Measurements from ENCODE around the gene MYO5B. TPM values are rescaled to one million over a fixed set of nuclear protein-coding genes. Genes with fewer than 3 reads are reported as not detected.

MYO5B gene
- total and polyA plus RNA-seq, 9 donors: 0.83 to 3.3 (median 1.3) TPM

- no peaks in the 10 kb centered on the region for H3K4me1 ChIP-seq (ENCODE audit: control insufficient read depth, insufficient read depth, low read length)
- no peak overlapping the region for H3K4me3 ChIP-seq (ENCODE audit: low read length)
- no peaks in the 10 kb centered on the region for H3K9me3 ChIP-seq (replicated peaks; ENCODE audit: control insufficient read depth, low read depth, low read length)
- 80% methylated on average over 3 of the region's 4 CpGs for WGBS (ENCODE audit: insufficient coverage)
- no peak for DNase-seq
- H3K27ac ChIP-seq (ENCODE audit: low read length): no peak overlapping the region
- peaks cover 2% of the 10 kb centered on the region for H3K27me3 ChIP-seq (ENCODE audit: control insufficient read depth, insufficient read depth, low read length)
- no peaks in the 10 kb centered on the region for H3K36me3 ChIP-seq (ENCODE audit: control insufficient read depth, insufficient read depth, low read length)
These were observed 61.4 kb downstream of the MYO5B start for GRCh38 chr18:50133526-50133925.

- H3K4me3 ChIP-seq (ENCODE audit: low read length): no peak overlapping the region
- no peaks in the 10 kb centered on the region for H3K4me1 ChIP-seq (ENCODE audit: control insufficient read depth, insufficient read depth, low read length)
- DNase-seq: no peak
- no peaks in the 10 kb centered on the region for H3K9me3 ChIP-seq (replicated peaks; ENCODE audit: control insufficient read depth, low read depth, low read length)
- H3K36me3 ChIP-seq (ENCODE audit: control insufficient read depth, insufficient read depth, low read length): no peaks in the 10 kb centered on the region
- H3K27me3 ChIP-seq (ENCODE audit: control insufficient read depth, insufficient read depth, low read length): peaks cover 2% of the 10 kb centered on the region
- no peak overlapping the region for H3K27ac ChIP-seq (ENCODE audit: low read length)
These were observed 63.4 kb downstream of the MYO5B start for GRCh38 chr18:50131591-50131990.

- Histone ChIP-seq H3K4me1 (ENCODE audit: control insufficient read depth, insufficient read depth, low read length) (no peaks in the 10 kb centered on the region), H3K27me3 (ENCODE audit: control insufficient read depth, insufficient read depth, low read length) (no peaks in the 10 kb centered on the region), H3K36me3 (ENCODE audit: control insufficient read depth, insufficient read depth, low read length) (no peaks in the 10 kb centered on the region), H3K9me3 (replicated peaks; ENCODE audit: control insufficient read depth, low read depth, low read length) (no peaks in the 10 kb centered on the region), H3K4me3 (ENCODE audit: low read length) (no peak overlapping the region), H3K27ac (ENCODE audit: low read length) (no peak overlapping the region)
- no peak for DNase-seq
- 77% methylated on average over 3 of the region's 15 CpGs for WGBS (ENCODE audit: insufficient coverage)
These were observed 66.3 kb downstream of the MYO5B start for GRCh38 chr18:50128506-50129271.

- Histone ChIP-seq H3K9me3 (replicated peaks; ENCODE audit: control insufficient read depth, low read depth, low read length) (no peaks in the 10 kb centered on the region), H3K4me3 (ENCODE audit: low read length) (no peak overlapping the region), H3K4me1 (ENCODE audit: control insufficient read depth, insufficient read depth, low read length) (no peaks in the 10 kb centered on the region), H3K27ac (ENCODE audit: low read length) (no peak overlapping the region), H3K27me3 (ENCODE audit: control insufficient read depth, insufficient read depth, low read length) (no peaks in the 10 kb centered on the region), H3K36me3 (ENCODE audit: control insufficient read depth, insufficient read depth, low read length) (no peaks in the 10 kb centered on the region)
- peak; percentile 13 for DNase-seq
- 82% methylated on average over 2 of the region's 4 CpGs for WGBS (ENCODE audit: insufficient coverage)
These were observed 67.3 kb downstream of the MYO5B start for GRCh38 chr18:50127516-50128210.

- H3K4me1 ChIP-seq (ENCODE audit: control insufficient read depth, insufficient read depth, low read length): no peaks in the 10 kb centered on the region
- WGBS (ENCODE audit: insufficient coverage): 45% methylated on average over 3 of the region's 3 CpGs
- H3K27ac ChIP-seq (ENCODE audit: low read length): no peak overlapping the region
- DNase-seq: peak; percentile 27
- H3K4me3 ChIP-seq (ENCODE audit: low read length): no peak overlapping the region
- no peaks in the 10 kb centered on the region for H3K36me3 ChIP-seq (ENCODE audit: control insufficient read depth, insufficient read depth, low read length)
- no peaks in the 10 kb centered on the region for H3K9me3 ChIP-seq (replicated peaks; ENCODE audit: control insufficient read depth, low read depth, low read length)
- H3K27me3 ChIP-seq (ENCODE audit: control insufficient read depth, insufficient read depth, low read length): no peaks in the 10 kb centered on the region
These were observed 68.5 kb downstream of the MYO5B start for GRCh38 chr18:50126471-50126870.

GRCh38 chr18:50125456-50125855 is 69.5 kb downstream of the MYO5B start:
- no CpG with 5 or more reads among the region's 1 CpG for WGBS (ENCODE audit: insufficient coverage)
- H3K9me3 ChIP-seq (replicated peaks; ENCODE audit: control insufficient read depth, low read depth, low read length): no peaks in the 10 kb centered on the region
- no peak for DNase-seq
- no peaks in the 10 kb centered on the region for H3K4me1 ChIP-seq (ENCODE audit: control insufficient read depth, insufficient read depth, low read length)
- H3K27me3 ChIP-seq (ENCODE audit: control insufficient read depth, insufficient read depth, low read length): peaks cover under 1% of the 10 kb centered on the region
- H3K27ac ChIP-seq (ENCODE audit: low read length): no peak overlapping the region
- H3K4me3 ChIP-seq (ENCODE audit: low read length): no peak overlapping the region
- H3K36me3 ChIP-seq (ENCODE audit: control insufficient read depth, insufficient read depth, low read length): no peaks in the 10 kb centered on the region

- Histone ChIP-seq H3K4me3 (ENCODE audit: low read length) (no peak overlapping the region), H3K27me3 (ENCODE audit: control insufficient read depth, insufficient read depth, low read length) (peaks cover 10% of the 10 kb centered on the region), H3K36me3 (ENCODE audit: control insufficient read depth, insufficient read depth, low read length) (no peaks in the 10 kb centered on the region), H3K4me1 (ENCODE audit: control insufficient read depth, insufficient read depth, low read length) (no peaks in the 10 kb centered on the region), H3K9me3 (replicated peaks; ENCODE audit: control insufficient read depth, low read depth, low read length) (no peaks in the 10 kb centered on the region), H3K27ac (ENCODE audit: low read length) (no peak overlapping the region)
- no CpG with 5 or more reads among the region's 5 CpGs for WGBS (ENCODE audit: insufficient coverage)
- no peak for DNase-seq
These were observed 75.7 kb downstream of the MYO5B start for GRCh38 chr18:50119296-50119695.

GRCh38 chr18:50117863-50118262 is 77.1 kb downstream of the MYO5B start:
- DNase-seq: no peak
- Histone ChIP-seq H3K4me3 (ENCODE audit: low read length) (no peak overlapping the region), H3K36me3 (ENCODE audit: control insufficient read depth, insufficient read depth, low read length) (no peaks in the 10 kb centered on the region), H3K27me3 (ENCODE audit: control insufficient read depth, insufficient read depth, low read length) (peaks cover 10% of the 10 kb centered on the region), H3K9me3 (replicated peaks; ENCODE audit: control insufficient read depth, low read depth, low read length) (no peaks in the 10 kb centered on the region), H3K4me1 (ENCODE audit: control insufficient read depth, insufficient read depth, low read length) (no peaks in the 10 kb centered on the region), H3K27ac (ENCODE audit: low read length) (no peak overlapping the region)
- WGBS (ENCODE audit: insufficient coverage): 57% methylated on average over 2 of the region's 3 CpGs

GRCh38 chr18:50115095-50115494 is 79.9 kb downstream of the MYO5B start:
- Histone ChIP-seq H3K27me3 (ENCODE audit: control insufficient read depth, insufficient read depth, low read length) (peaks cover 11% of the 10 kb centered on the region), H3K36me3 (ENCODE audit: control insufficient read depth, insufficient read depth, low read length) (no peaks in the 10 kb centered on the region), H3K27ac (ENCODE audit: low read length) (no peak overlapping the region), H3K9me3 (replicated peaks; ENCODE audit: control insufficient read depth, low read depth, low read length) (no peaks in the 10 kb centered on the region), H3K4me3 (ENCODE audit: low read length) (no peak overlapping the region), H3K4me1 (ENCODE audit: control insufficient read depth, insufficient read depth, low read length) (no peaks in the 10 kb centered on the region)
- WGBS (ENCODE audit: insufficient coverage): 89% methylated on average over 1 of the region's 2 CpGs
- no peak for DNase-seq

GRCh38 chr18:50114448-50114847 is 80.5 kb downstream of the MYO5B start:
- Histone ChIP-seq H3K27ac (ENCODE audit: low read length) (no peak overlapping the region), H3K9me3 (replicated peaks; ENCODE audit: control insufficient read depth, low read depth, low read length) (no peaks in the 10 kb centered on the region), H3K4me3 (ENCODE audit: low read length) (no peak overlapping the region), H3K4me1 (ENCODE audit: control insufficient read depth, insufficient read depth, low read length) (no peaks in the 10 kb centered on the region), H3K27me3 (ENCODE audit: control insufficient read depth, insufficient read depth, low read length) (peaks cover 11% of the 10 kb centered on the region), H3K36me3 (ENCODE audit: control insufficient read depth, insufficient read depth, low read length) (no peaks in the 10 kb centered on the region)
- DNase-seq: no peak
- 70% methylated on average over 5 of the region's 6 CpGs for WGBS (ENCODE audit: insufficient coverage)

Data from muscle of leg (tissue), 11 donors.